Limb (tissue), 2 donors: ENCODE results near the gene RASSF3.
A peak's percentile ranks its signal among the peaks of the same experiment; 100 is the strongest.
"Not testable (repeated sequence)": the region's sequence is repeated elsewhere in the genome, so short reads cannot be mapped to it uniquely, and the experiment has no call there.

Experiments
- DNase-seq, 2 donors: peaks; one replicate each; pipeline ENCODE4 v3.0.0-alpha.2; 2016; ENCODE audit errors: extremely low spot score in 2 of 2

RASSF3 gene

DNA sequence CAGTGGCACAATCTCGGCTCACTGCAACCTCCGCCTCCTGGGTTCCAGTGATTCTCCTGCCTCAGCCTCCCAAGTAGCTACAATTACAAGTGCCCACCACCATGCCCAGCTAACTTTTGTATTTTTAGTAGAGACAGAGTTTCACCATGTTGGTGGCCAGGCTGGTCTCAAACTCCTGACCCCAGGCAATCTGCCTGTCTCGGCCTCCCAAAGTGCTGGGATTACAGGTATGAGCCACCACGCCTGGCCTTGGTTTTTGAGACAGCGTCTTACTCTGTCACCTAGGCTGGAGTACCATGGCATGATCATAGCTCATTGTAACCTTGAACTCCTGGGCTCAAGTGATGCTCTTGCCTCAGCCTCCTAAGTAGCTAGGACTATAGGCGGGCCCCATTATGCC, 79.9 kb downstream of the RASSF3 start:
- not testable (repeated sequence) for DNase-seq

- DNase-seq = no peak
Measured at GRCh38 chr12:64691227-64691794, 81.0 kb downstream of the RASSF3 start.

DNA sequence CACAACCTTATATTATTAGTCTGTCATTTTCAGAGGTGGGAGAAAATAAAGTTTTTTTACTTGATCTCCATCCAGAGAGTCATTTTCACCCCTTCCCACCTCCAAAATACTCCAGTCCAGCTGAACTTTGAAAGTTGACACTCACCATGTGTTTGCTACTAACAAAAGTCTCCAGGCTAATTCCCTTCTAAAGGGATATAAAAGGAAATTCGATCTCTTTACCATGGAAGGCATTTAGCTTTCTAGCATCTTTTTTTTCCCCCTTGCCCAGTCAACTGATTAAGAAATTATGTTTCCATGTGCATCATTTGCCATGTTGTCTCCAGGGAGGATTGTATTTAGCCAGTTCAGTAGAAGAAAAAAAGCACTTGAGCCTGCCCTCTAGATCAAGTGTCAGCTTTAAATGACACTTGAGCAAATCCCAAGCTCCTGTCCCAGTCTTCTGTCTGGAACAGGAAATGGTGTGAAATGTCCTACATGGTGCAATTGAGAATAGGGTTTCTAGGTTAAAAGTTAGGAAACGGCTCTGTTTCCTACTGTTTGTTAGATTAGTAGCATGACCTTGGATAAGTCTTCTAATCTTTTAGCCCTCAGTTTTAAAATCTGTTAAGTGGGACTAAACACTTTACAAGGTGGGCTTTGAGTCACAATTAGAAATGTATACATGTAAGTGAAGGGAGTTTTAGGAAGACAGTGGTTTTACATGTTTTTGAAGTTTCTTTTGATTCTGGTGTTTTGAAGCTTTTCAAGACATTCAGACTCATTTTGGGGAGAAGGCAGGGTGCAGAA, 81.7 kb downstream of the RASSF3 start:
- no peak for DNase-seq

DNA sequence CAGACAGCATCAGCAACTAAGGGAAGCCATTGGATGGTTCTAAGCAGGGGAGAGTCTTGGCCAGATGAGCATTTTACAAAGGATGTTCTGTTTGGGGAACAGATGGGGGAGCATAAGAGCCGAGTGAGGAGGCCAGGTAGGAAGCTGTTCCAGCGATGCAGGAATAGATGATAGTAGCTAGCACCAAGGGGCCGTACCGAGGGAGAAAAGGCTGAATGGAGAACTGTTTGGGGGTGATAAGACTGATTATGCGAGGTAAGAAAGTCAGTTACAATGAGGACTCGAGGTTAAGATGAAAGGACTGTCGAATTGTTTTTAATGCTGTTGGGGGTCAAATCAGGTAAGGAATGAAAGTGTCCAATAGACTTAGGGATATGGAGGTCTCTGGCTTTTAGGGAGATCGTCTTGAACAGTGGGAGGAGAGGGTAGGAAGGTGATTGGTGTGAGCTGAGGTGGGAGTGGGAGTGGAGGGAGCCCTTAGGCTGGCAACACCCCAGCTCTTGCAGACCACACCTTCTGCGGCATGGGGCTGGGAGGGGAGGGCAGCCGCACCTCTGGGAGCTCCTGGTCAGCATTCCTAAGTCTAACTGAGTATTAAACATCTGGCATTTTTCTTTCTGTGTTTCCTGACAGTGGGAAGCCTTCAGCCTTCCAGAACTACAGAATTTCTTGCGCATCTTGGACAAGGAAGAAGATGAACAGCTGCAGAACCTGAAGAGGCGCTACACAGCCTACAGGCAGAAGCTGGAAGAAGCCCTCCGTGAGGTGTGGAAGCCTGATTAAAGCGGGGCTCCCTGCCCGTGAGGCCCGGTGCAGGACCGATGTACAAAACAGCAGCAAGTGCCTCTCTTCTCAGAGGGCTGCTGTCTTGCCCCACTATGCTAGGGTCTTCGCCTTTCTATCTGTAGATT, 84.1 kb downstream of the RASSF3 start:
- DNase-seq = peak in 1 of 2 donors; percentile 38

GRCh38 chr12:64695550-64695949, 85.3 kb downstream of the RASSF3 start:
- no peak for DNase-seq

- DNase-seq = no peak
Measured at GRCh38 chr12:64696080-64696741, 85.9 kb downstream of the RASSF3 start.

- no peak for DNase-seq
Measured at GRCh38 chr12:64699504-64700115, 89.3 kb downstream of the RASSF3 start.

- DNase-seq = no peak
Measured at GRCh38 chr12:64700532-64700931, 90.2 kb downstream of the RASSF3 start.

DNA sequence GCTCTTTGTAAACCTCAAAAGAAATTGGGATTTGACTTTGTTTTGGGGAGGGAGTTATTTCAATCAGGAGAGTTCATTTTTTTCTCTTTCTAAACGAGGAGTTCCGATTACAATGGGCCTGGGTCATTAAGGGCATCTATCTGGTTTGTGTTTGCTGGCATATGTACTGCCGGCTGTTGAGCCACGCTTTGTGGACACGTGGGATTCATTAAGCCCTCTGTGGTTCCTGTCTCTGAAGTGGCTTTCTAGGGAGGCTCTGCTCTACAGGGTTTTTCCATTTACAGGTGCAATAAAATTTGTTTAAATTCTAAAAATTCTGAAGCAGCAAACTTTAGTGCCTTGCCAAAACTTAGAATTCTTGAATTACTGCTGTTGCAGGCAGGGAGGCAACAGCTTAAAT, 91.0 kb downstream of the RASSF3 start:
- DNase-seq = no peak

DNA sequence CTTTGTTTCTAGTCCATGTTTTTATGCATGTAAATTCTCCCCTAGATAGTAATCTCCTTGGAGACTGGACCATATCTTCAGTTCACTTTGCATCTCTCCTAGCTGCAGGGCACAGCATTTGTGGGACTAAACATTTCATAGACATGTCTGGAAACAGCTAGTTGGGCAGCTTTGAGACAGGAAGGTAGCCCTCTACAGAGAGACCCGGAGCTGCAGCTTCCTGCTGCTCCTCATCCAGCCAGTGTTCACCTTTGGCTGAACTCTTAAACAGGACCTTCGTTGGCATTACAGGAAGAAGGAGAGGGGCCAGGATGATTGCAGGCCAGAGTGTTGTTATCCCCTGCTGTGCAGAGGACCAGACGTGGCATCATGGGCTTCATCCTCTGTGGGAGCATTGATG, 96.0 kb downstream of the RASSF3 start:
- no peak for DNase-seq

GRCh38 chr12:64706857-64707256, 96.6 kb downstream of the RASSF3 start:
- peak; percentile 65 to 71 for DNase-seq

DNA sequence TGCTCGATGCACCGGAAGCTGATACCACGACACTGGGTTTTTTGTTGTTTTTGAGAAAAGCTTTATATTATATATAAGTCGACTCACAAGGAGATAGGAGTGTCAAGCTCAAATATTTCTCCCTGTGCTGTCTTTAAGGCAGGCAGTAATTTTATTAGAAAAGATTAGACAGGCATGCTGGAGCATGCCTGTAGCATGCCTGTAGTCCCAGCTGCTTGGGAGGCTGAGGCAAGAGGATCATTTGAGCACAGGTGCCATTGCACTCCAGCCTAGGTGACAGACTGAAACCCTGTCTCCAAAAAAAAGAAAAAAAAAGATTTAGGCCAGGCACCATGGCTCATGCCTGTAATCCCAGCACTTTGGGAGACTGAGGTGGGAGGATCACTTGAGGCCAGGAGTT, 97.1 kb downstream of the RASSF3 start:
- no peak for DNase-seq

DNA sequence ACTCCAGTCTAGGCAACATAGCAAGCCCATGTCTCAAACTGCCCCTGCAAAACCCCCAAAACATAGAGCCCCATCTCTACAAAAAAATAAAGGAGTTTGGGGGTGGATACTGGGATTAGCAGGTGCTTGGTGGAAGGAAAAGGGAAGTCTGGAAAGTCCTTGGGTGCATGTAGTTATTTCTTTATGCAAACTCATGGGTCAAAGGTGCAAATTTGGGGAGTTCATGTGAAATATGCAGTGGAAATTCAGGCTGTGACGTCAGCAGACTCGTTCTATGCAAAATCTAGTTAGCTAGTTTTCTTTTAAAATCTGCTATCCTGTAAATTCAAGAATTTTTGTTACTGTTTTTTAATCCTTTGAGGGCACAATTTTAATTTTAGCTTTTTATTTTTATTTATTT, 97.6 kb downstream of the RASSF3 start:
- DNase-seq = no peak

GRCh38 chr12:64709429-64709828, 99.1 kb downstream of the RASSF3 start:
- no peak for DNase-seq

- no peak for DNase-seq
Measured at GRCh38 chr12:64713376-64713775, 103.1 kb downstream of the RASSF3 start.

GRCh38 chr12:64714551-64714968, 104.3 kb downstream of the RASSF3 start:
- no peak for DNase-seq

- DNase-seq = no peak
Measured at GRCh38 chr12:64716371-64716770, 106.1 kb downstream of the RASSF3 start.

DNA sequence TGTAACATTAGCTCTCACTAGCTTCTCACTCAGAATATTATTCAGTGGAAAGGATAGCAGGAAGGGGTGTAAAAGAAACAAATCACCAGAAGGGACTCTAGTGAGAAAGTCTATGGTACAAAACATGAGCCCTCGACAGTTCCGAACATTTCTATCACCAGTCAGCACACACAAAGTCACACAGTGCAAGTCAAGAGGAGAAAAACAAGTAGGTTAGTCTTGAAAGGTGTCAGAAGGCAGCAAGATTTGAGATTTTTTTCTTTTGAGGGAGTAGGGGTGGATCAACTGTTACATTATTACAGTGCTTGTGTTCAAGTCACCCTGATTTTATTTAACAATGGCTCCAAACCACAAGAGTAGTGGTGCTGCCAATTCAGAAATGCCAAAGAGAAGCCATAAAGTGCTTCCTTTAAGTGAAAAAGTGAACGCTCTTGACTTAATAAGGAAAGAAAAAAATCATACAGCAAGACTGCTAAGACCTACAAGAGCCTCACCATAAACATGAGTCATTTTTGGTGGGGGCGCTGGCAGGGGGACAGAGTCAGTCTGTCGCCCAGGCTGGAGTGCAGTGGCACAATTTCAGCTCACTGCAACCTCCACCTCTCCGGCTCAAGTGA, 106.7 kb downstream of the RASSF3 start:
- no peak for DNase-seq

- no peak for DNase-seq
Measured at GRCh38 chr12:64718649-64719048, 108.4 kb downstream of the RASSF3 start.

- no peak for DNase-seq
Measured at GRCh38 chr12:64720884-64721283, 110.6 kb downstream of the RASSF3 start.

DNA sequence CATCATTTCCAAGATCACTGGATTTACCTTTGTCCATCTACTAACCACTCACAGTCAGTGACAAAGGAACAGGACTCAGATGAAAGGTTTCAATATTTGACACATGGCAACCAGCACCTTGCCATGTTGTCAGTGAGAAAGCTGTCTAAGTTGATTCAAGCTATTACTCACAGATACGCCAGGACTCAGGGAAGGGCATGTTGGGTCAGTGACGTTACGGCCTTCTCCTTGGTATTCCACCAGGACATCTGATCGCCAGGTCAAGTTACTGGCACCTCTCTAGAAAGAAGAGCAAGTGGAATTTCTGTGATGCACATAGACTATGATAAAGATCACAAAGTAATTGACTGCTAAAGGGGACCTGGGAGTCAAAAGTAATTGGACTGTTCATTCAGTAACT, 112.5 kb downstream of the RASSF3 start:
- no peak for DNase-seq
